Activated CD4-positive, alpha-beta T cell treated with anti-CD3 and anti-CD28 coated beads for 36 hours (primary cell): ENCODE measurements around the gene ADAMTS16. TPM values are rescaled to one million over a fixed set of nuclear protein-coding genes. Genes with fewer than 3 reads are reported as not detected.

Source experiments
- ATAC-seq: fragments of 200-7000 bp; cut with Tn5 transposase; one replicate; pipeline ENCODE4 v1.10.0; 2021; ENCODE audit warnings: mild to moderate bottlenecking, moderate library complexity
- CTCF ChIA-PET: fragments of 350-600 bp; sonication (Branson Sonifier 250); formaldehyde crosslinking; loops from one replicate; lab custom pipeline; 2021; ENCODE audit warnings: antibody characterized with exemption; lab: Charles Lee
- POLR2A ChIA-PET: fragments of 350-600 bp; sonication (Branson Sonifier 250); formaldehyde crosslinking; loops from one replicate; lab custom pipeline; 2021; ENCODE audit warnings: antibody characterized with exemption, inconsistent platforms; lab: Charles Lee
- DNase-seq: peaks from one replicate; pipeline ENCODE4 v3.0.0-alpha.2; 2020
- H3K27ac Mint-ChIP-seq: one replicate; pipeline ENCODE4 v1.8.0; 2021; ENCODE audit warnings: mixed read lengths
- H3K27me3 Mint-ChIP-seq: one replicate; pipeline ENCODE4 v1.8.0; 2021; ENCODE audit warnings: mixed read lengths
- H3K36me3 Mint-ChIP-seq: one replicate; pipeline ENCODE4 v1.8.0; 2021; ENCODE audit warnings: low read depth, mixed read lengths
- H3K4me1 Mint-ChIP-seq: one replicate; pipeline ENCODE4 v1.8.0; 2021; ENCODE audit warnings: mixed read lengths
- H3K4me3 Mint-ChIP-seq: one replicate; pipeline ENCODE4 v1.8.0; 2021; ENCODE audit warnings: mild to moderate bottlenecking, moderate library complexity, mixed read lengths
- H3K9me3 Mint-ChIP-seq: one replicate; pipeline ENCODE4 v1.8.0; 2021; ENCODE audit warnings: low read depth, mixed read lengths
- intact Hi-C, 2 experiments: fragments of 100-400 bp; cut with DNase I in 1 of 2; cut with micrococcal nuclease in 1 of 2; formaldehyde crosslinking; loops; one replicate each; pipeline versions ENCODE4 v1.14.2 to v1.15.1; 2022 to 2024; cut with DNase I, micrococcal nuclease
- total RNA-seq, 2 experiments: library from RNA; stranded (reverse); gene quantifications; one replicate each; pipeline ENCODE4 v1.2.3, GENCODE V29; 2021

Gene ADAMTS16
- total RNA-seq, 2 experiments from 2014 or later: not detected

DNA sequence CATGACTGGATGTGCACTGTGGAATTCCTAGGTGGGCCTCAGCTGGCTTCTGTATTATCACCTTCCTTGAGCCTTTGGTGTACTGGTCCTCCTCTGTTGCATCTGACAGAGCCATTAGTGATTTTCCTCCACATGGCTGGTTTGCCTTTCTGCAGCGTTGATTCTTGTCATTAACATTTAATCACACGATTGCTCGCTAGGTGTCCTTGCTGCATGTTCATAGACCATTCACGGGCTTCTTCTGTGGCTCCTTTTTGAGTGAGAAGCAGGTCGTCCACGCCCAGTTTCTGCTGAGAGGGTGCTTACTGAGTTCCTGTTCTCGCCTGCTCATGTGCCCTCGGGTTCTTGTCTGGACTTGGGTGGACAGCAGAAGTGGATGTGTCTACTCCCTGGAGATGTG is 29.3 kb downstream of the ADAMTS16 start:
- Mint-ChIP-seq H3K4me3 (no peak overlapping the region), H3K27ac (no peak overlapping the region), H3K27me3 (peaks cover 3% of the 10 kb centered on the region), H3K9me3 (no peaks in the 10 kb centered on the region), H3K36me3 (no peaks in the 10 kb centered on the region), H3K4me1 (no peaks in the 10 kb centered on the region)
- ATAC-seq (no peak), DNase-seq (no peak)
- intact Hi-C loops: no loop called here
- POLR2A ChIA-PET: no interaction called here
- CTCF ChIA-PET: no interaction called here

DNA sequence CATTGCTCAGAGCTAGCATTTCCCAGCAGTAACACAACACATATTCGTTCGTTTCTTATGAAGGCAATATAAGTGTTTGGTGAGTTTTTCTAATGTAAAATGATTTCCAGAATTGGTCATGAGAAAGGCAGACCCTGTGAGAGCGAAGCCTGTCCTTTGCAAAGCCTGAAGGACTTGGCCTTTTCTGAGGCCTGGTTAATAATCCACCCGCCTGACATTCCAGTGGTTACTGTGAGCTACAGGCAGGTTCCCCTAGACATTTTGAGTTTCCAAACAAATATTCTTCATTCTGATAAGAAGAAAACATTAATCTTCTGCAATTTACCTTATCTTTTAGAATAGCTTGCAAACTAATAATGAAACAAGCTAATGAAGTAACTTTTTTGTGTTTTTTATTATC is 38.0 kb downstream of the ADAMTS16 start:
- H3K27me3 Mint-ChIP-seq: peaks cover 23% of the 10 kb centered on the region
- H3K27ac Mint-ChIP-seq: no peak overlapping the region
- H3K36me3 Mint-ChIP-seq: no peaks in the 10 kb centered on the region
- no peak for DNase-seq
- peaks cover 4% of the 10 kb centered on the region for H3K4me1 Mint-ChIP-seq
- no peak overlapping the region for H3K4me3 Mint-ChIP-seq
- no peaks in the 10 kb centered on the region for H3K9me3 Mint-ChIP-seq
- POLR2A ChIA-PET: no interaction called here
- no peak for ATAC-seq
- CTCF ChIA-PET: no interaction called here
- intact Hi-C loops: no loop called here

DNA sequence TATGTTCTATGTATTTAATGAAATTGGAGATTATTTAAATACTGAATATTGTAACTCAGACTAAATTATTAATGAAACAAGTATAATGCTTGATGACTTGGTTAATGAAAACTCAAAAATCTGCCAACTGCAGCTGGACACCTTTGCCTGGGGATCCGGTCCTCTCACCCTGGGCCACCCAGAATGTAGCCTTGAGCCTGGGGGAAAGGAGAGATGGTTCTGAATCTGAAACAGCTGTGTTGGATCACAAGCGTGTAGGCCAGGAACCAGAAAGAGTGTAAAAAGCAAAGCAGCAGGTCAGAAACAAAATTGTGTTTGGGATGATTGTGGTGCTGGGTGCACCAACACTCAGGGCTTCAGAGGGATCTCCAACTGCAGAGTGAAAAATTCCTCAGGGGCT is 38.5 kb downstream of the ADAMTS16 start:
- Mint-ChIP-seq H3K27me3 (peaks cover 27% of the 10 kb centered on the region), H3K36me3 (no peaks in the 10 kb centered on the region), H3K27ac (no peak overlapping the region), H3K4me3 (no peak overlapping the region), H3K4me1 (peaks cover 9% of the 10 kb centered on the region), H3K9me3 (no peaks in the 10 kb centered on the region)
- intact Hi-C loops: no loop called here
- DNase-seq (no peak), ATAC-seq (no peak)
- POLR2A ChIA-PET: no interaction called here
- CTCF ChIA-PET: no interaction called here

DNA sequence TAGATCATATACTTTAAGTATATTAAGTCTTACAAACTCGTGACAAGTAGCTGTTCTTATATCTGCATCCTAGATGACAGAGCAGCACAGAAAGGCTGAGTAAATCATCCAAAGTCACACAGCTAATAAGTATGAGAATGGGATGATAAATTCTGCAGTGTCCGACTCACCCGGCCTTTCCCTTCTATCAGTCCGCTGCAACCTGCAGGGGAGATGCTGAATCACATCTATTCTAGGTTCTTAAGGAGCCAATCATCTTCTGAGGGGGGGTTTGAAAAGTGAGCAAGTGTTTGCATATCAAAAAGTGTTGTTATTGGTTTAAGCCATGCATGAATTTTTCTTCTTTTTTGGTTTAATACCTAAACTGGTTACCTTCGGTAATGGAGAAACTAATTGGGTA is 38.9 kb downstream of the ADAMTS16 start:
- no peaks in the 10 kb centered on the region for H3K36me3 Mint-ChIP-seq

DNA sequence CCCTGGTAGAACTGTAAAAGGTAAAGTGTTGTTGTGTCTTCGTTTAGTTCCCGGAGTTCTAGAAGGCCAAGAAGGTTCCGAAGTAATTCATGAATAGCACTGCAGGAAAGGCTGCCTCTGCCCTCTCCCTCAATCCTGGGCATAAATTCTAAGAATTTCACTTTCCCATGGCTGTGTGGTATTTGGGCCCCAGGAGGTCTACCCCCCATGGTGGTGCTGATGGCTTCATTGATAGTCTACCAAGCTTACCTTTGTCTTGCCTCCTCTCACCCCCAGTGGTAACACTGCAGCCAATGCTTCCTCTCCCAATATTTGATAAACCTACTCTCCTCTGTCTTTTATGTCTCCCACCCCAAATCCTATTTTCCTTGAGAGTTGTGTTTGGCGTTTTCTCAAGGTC is 39.5 kb downstream of the ADAMTS16 start:
- Mint-ChIP-seq H3K36me3 (no peaks in the 10 kb centered on the region), H3K27ac (no peak overlapping the region), H3K9me3 (no peaks in the 10 kb centered on the region), H3K4me3 (no peak overlapping the region), H3K4me1 (peaks cover 9% of the 10 kb centered on the region), H3K27me3 (peaks cover 28% of the 10 kb centered on the region)
- ATAC-seq: no peak
- intact Hi-C loops: no loop called here
- ChIA-PET POLR2A (no interaction called here), CTCF (interaction anchor here (0.6 kb wide), 1 partner anchor 242 kb away, joined by 3 read pairs; no protein-coding TSS in a partner anchor)
- no peak for DNase-seq

More for the DNA sequence above, 38.9 kb downstream of the ADAMTS16 start:
- intact Hi-C loops: no loop called here
- no peak for DNase-seq
- ChIA-PET CTCF (interaction anchor here (0.6 kb wide), 1 partner anchor 242 kb away, joined by 3 read pairs; no protein-coding TSS in a partner anchor), POLR2A (no interaction called here)
- Mint-ChIP-seq H3K4me3 (no peak overlapping the region), H3K4me1 (peaks cover 9% of the 10 kb centered on the region), H3K27ac (no peak overlapping the region), H3K9me3 (no peaks in the 10 kb centered on the region), H3K27me3 (peaks cover 28% of the 10 kb centered on the region)
- no peak for ATAC-seq

DNA sequence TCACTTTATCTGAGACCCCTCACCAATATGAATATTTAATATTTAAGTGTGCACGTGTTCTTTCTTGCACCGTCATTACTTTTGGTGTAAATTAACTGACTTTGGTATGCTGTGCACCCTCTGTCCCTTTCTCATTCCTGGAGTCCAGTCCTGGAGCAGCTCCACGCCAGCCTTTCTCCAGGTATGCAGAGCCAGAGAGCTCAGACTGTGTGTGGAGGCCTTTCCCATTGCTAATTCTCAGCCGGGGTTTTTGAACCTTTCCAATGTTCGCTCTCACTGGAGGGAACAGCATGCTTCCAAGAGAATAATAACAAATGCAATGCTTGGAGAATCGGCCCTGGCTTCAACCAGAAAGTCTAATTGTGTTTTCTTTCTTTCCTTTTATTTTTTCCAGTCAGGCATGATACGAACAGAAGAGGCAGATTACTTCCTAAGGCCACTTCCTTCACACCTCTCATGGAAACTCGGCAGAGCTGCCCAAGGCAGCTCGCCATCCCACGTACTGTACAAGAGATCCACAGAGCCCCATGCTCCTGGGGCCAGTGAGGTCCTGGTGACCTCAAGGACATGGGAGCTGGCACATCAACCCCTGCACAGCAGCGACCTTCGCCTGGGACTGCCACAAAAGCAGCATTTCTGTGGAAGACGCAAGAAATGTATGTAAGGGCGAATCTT is 41.7 kb downstream of the ADAMTS16 start:
- H3K4me3 Mint-ChIP-seq: no peak overlapping the region
- ChIA-PET POLR2A (no interaction called here), CTCF (no interaction called here)
- DNase-seq (no peak), ATAC-seq (no peak)
- peaks cover 23% of the 10 kb centered on the region for H3K27me3 Mint-ChIP-seq
- H3K36me3 Mint-ChIP-seq: no peaks in the 10 kb centered on the region
- peaks cover 9% of the 10 kb centered on the region for H3K4me1 Mint-ChIP-seq
- intact Hi-C loops: no loop called here
- H3K27ac Mint-ChIP-seq: no peak overlapping the region
- no peaks in the 10 kb centered on the region for H3K9me3 Mint-ChIP-seq

DNA sequence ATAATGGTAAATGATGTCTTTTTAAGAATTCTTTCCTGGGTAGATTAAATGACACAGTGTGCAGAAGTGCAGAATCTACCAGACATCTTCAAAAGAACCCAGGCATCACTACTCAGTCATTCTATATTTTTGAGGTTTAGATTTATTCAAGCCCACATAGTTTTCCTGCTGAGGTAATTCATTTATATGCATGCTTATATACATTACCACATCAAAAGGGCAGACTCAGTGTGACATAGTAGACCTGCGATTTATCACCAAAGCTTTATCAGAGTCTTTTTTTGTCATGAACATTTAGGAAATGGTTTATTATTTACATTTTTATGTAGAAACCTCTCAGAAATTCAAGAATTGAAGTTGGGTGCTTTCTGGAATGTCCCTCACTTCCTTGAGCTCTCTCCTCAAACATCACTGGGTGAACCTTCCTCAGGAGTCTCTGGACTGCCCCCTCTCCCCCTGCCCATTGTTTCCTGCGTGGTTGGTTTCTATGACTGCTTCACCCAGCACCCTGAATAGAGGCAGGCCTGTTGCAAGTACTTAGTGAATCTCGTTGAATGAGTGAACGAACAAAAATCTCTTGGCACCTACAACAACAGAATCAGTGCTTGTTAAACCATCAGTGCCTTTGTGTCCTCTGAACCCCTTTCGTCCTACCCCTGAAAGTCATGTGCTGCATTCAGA is 42.5 kb downstream of the ADAMTS16 start:
- Mint-ChIP-seq H3K27ac (no peak overlapping the region), H3K36me3 (no peaks in the 10 kb centered on the region), H3K4me1 (peaks cover 9% of the 10 kb centered on the region), H3K4me3 (no peak overlapping the region), H3K27me3 (peaks cover 22% of the 10 kb centered on the region), H3K9me3 (no peaks in the 10 kb centered on the region)
- ATAC-seq (no peak), DNase-seq (no peak)
- intact Hi-C loops: no loop called here
- CTCF ChIA-PET: no interaction called here
- POLR2A ChIA-PET: no interaction called here

DNA sequence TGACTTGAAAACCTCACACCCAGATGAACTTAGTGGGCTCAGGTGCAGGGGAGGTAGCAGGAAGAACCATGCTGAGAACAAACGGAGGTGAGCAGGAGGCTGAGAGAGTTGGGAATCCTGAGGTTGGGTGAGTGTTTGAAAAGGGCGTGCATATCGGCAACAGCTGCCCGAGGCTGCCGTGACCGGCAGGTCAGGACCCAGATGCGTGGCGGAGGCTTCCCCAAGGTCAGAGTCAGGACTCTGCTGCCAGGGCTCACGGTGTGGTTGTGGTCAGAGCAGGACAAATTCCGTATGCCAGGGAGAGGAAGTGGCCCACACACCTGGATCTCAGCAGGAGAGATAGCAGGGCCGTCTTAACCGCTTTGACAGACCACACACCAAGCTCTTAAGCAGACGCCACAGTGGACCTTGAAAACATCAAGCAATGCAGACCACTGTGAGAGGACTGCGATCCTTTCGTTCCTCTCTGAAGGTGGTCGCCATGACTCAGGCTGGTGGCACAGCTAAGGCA is 43.1 kb downstream of the ADAMTS16 start:
- ChIA-PET CTCF (no interaction called here), POLR2A (no interaction called here)
- Mint-ChIP-seq H3K27me3 (peaks cover 22% of the 10 kb centered on the region), H3K4me3 (no peak overlapping the region), H3K36me3 (no peaks in the 10 kb centered on the region), H3K4me1 (peaks cover 9% of the 10 kb centered on the region), H3K27ac (no peak overlapping the region), H3K9me3 (no peaks in the 10 kb centered on the region)
- no peak for DNase-seq
- no peak for ATAC-seq
- intact Hi-C loops: no loop called here

DNA sequence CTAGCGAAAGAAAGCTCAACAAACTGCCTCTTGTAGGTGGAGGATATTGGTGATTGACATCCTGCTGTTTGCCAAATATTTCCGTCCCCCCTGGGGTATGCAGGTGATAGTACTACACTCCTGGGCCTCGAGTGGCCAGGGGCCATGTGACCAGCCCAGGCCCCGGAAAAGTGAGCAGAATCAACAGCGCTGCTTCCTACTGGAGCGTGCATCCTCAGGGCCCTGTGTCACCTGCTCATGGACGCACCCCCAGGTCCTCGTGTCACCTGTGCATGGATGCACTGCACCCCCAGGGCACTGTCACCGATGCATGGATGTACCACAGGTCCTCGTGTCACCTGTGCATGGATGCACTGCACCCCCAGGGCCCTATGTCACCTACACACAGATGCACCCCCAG is 43.8 kb downstream of the ADAMTS16 start:
- peaks cover 9% of the 10 kb centered on the region for H3K4me1 Mint-ChIP-seq
- no peak overlapping the region for H3K27ac Mint-ChIP-seq
- H3K27me3 Mint-ChIP-seq: peaks cover 22% of the 10 kb centered on the region
- H3K36me3 Mint-ChIP-seq: no peaks in the 10 kb centered on the region
- no peaks in the 10 kb centered on the region for H3K9me3 Mint-ChIP-seq
- intact Hi-C loops: no loop called here
- ChIA-PET CTCF (no interaction called here), POLR2A (no interaction called here)
- no peak overlapping the region for H3K4me3 Mint-ChIP-seq
- ATAC-seq (no peak), DNase-seq (no peak)

DNA sequence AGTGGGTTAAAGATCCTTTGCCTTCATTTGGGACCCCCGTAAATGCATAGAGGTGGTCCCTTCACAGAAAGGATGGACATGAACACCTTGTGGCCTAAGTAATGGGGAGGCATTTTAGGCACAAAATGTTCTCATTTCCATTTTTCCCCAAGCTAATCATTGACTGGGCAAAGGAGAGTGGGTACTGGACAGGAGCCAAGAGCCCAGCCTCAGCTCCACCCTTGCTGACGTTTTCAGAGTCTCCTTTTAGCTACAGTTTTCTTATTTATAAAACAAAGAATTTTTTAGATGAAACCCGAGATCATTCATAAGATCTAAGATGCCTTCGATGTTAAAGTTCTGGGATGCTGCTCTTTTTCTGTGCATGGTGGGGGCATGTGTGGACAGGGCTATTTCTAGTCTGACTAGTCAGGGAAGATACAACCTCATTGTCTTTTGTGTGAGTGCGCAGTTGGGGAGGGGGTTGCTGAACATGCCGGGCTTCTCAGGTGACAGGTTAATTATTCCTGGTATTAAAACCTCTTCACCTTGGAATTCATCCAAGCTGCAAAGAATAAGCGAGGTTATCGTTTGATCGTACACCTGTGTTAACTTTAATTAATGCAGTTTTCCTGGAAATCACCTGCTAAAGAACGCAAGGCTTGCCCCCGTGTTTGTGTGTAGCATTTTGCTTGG is 48.4 kb downstream of the ADAMTS16 start:
- peaks cover under 1% of the 10 kb centered on the region for H3K4me1 Mint-ChIP-seq
- H3K27ac Mint-ChIP-seq: no peak overlapping the region
- ChIA-PET CTCF (interaction anchor here (1.4 kb wide), 1 partner anchor 13 kb away, joined by 4 read pairs; no protein-coding TSS in a partner anchor), POLR2A (no interaction called here)
- intact Hi-C loops: no loop called here
- ATAC-seq: no peak
- no peak for DNase-seq
- H3K27me3 Mint-ChIP-seq: peaks cover 7% of the 10 kb centered on the region
- H3K9me3 Mint-ChIP-seq: no peaks in the 10 kb centered on the region
- no peaks in the 10 kb centered on the region for H3K36me3 Mint-ChIP-seq
- H3K4me3 Mint-ChIP-seq: no peak overlapping the region

DNA sequence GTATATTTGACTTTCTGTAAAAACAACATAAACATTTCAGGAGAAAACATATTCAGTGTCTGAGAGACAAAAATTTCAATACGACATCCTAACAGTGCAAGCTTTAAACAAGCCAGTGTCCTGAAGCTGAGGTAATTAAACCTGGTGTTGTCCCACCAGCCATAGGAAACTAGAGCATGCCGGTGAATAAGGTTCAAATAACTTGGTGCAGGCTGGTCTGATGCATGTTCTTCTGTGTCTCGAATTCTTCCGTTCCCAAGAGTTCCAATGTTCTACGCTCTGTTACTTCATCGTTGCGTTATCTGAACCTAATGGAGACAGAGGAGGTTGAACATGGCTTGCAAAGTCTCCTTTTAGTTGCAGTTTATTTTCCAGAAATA is 48.9 kb downstream of the ADAMTS16 start:
- POLR2A ChIA-PET: no interaction called here
- CTCF ChIA-PET: no interaction called here
- Mint-ChIP-seq H3K27me3 (peaks cover 5% of the 10 kb centered on the region), H3K4me1 (no peaks in the 10 kb centered on the region), H3K4me3 (no peak overlapping the region), H3K9me3 (no peaks in the 10 kb centered on the region), H3K27ac (no peak overlapping the region), H3K36me3 (no peaks in the 10 kb centered on the region)
- intact Hi-C loops: no loop called here
- DNase-seq: no peak
- ATAC-seq: no peak

DNA sequence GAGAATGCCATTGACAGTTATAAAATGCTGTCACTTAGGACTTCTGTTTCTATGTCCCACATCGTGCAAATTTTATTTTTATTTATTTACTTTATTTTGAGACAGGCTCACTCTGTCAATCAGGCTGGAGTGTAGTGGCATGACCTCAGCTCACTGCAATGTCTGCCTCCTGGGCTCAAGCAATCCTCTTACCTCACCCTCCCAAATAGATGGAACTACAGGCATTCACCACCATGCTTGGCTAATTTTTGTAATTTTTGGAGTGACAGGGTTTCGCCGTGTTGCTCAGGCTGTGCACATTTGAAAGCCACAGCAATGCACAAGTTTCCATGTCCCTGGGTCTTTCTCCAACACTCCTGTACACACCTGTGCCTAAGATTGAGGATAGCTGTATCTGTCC is 51.8 kb downstream of the ADAMTS16 start:
- intact Hi-C loops: no loop called here
- ChIA-PET POLR2A (no interaction called here), CTCF (no interaction called here)
- Mint-ChIP-seq H3K27me3 (peaks cover 6% of the 10 kb centered on the region), H3K4me1 (no peaks in the 10 kb centered on the region), H3K9me3 (no peaks in the 10 kb centered on the region), H3K36me3 (no peaks in the 10 kb centered on the region), H3K27ac (no peak overlapping the region), H3K4me3 (no peak overlapping the region)
- DNase-seq (no peak), ATAC-seq (no peak)
